Measurements from ENCODE around the gene IPO7.

IPO7 gene

GRCh38 chr11:9470765-9471164 is 86.3 kb downstream of the IPO7 start:
- TF ChIP-seq CTCF (IDR thresholded peaks at IDR 0.05; ENCODE audit: insufficient read depth, low read length, poor library complexity, severe bottlenecking) (no peak), EZH2phosphoT487 (conservative IDR thresholded peaks at IDR 0.05; ENCODE audit: low read length) (no peak)
- Histone ChIP-seq H3K27ac (ENCODE audit: low read depth, low read length) (no peak overlapping the region), H4K20me1 (ENCODE audit: low read depth, low read length) (no peaks in the 10 kb centered on the region), H3K79me2 (ENCODE audit: insufficient read depth, low read length) (peaks cover 27% of the 10 kb centered on the region), H3K36me3 (ENCODE audit: low read length) (peaks cover 8% of the 10 kb centered on the region; the same call in 1 of the 2 replicates), H3K4me3 (ENCODE audit: insufficient read depth, low read length, poor library complexity, severe bottlenecking) (no peak overlapping the region), H3K27me3 (ENCODE audit: low read length) (no peaks in the 10 kb centered on the region), H3K9me2 (replicated peaks; ENCODE audit: insufficient read depth, low read length) (no peaks in the 10 kb centered on the region), H3F3A (ENCODE audit: insufficient read depth) (peaks cover 5% of the 10 kb centered on the region; the same call in 1 of the 2 replicates), H2AFZ (ENCODE audit: low read depth, low read length, severe bottlenecking) (no peak overlapping the region), H3K4me2 (ENCODE audit: low read depth, low read length, poor library complexity, severe bottlenecking) (no peak overlapping the region), H3K9me3 (ENCODE audit: insufficient read depth, low read length) (no peaks in the 10 kb centered on the region), H3K9ac (ENCODE audit: low read length) (no peak overlapping the region)

- peaks cover 5% of the 10 kb centered on the region; the same call in 1 of the 2 replicates for H3F3A ChIP-seq (ENCODE audit: insufficient read depth)
- H3K4me2 ChIP-seq (ENCODE audit: low read depth, low read length, poor library complexity, severe bottlenecking) = no peak overlapping the region
- no peak overlapping the region for H3K27ac ChIP-seq (ENCODE audit: low read depth, low read length)
- H3K79me2 ChIP-seq (ENCODE audit: insufficient read depth, low read length) = peaks cover 11% of the 10 kb centered on the region
- no peaks in the 10 kb centered on the region for H3K9me3 ChIP-seq (ENCODE audit: insufficient read depth, low read length)
- TF ChIP-seq EZH2phosphoT487 (conservative IDR thresholded peaks at IDR 0.05; ENCODE audit: low read length) (no peak), CTCF (IDR thresholded peaks at IDR 0.05; ENCODE audit: insufficient read depth, low read length, poor library complexity, severe bottlenecking) (no peak)
- no peak overlapping the region for H2AFZ ChIP-seq (ENCODE audit: low read depth, low read length, severe bottlenecking)
- H3K4me3 ChIP-seq (ENCODE audit: insufficient read depth, low read length, poor library complexity, severe bottlenecking) = no peak overlapping the region
- no peaks in the 10 kb centered on the region for H3K9me2 ChIP-seq (replicated peaks; ENCODE audit: insufficient read depth, low read length)
- H3K27me3 ChIP-seq (ENCODE audit: low read length) = no peaks in the 10 kb centered on the region
- no peaks in the 10 kb centered on the region for H4K20me1 ChIP-seq (ENCODE audit: low read depth, low read length)
- peaks cover 13% of the 10 kb centered on the region for H3K36me3 ChIP-seq (ENCODE audit: low read length)
- H3K9ac ChIP-seq (ENCODE audit: low read length) = no peak overlapping the region
These were observed 89.0 kb downstream of the IPO7 start for GRCh38 chr11:9473408-9473807.

DNA sequence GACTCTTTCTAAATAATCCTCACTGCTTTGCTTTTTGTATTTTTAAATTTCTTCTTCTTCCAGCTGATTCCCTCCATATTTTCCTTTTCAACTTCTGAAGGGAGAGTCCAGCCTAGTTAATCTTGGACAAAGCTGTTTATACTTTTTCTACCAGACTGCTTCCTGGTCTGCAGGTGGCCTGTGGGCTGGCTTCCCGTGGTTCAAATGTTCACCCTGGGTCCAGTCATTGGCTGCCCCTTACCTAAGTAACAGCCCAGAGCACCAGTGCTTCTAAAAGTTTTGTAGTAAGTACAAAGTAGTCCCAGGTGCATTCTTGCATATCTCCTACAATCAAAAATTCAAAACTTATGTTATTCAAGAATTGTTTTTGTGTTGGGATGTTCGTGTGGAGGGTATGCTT is 95.4 kb downstream of the IPO7 start:
- H2AFZ ChIP-seq (ENCODE audit: low read depth, low read length, severe bottlenecking) = no peak overlapping the region
- peaks cover 25% of the 10 kb centered on the region for H3K36me3 ChIP-seq (ENCODE audit: low read length)
- H3K9me3 ChIP-seq (ENCODE audit: insufficient read depth, low read length) = no peaks in the 10 kb centered on the region
- H3K9ac ChIP-seq (ENCODE audit: low read length) = no peak overlapping the region
- no peaks in the 10 kb centered on the region for H3K27me3 ChIP-seq (ENCODE audit: low read length)
- TF ChIP-seq CTCF (IDR thresholded peaks at IDR 0.05; ENCODE audit: insufficient read depth, low read length, poor library complexity, severe bottlenecking) (no peak), EZH2phosphoT487 (conservative IDR thresholded peaks at IDR 0.05; ENCODE audit: low read length) (no peak)
- H3K9me2 ChIP-seq (replicated peaks; ENCODE audit: insufficient read depth, low read length) = no peaks in the 10 kb centered on the region
- H3K4me2 ChIP-seq (ENCODE audit: low read depth, low read length, poor library complexity, severe bottlenecking) = no peak overlapping the region
- H3F3A ChIP-seq (ENCODE audit: insufficient read depth) = peaks cover 8% of the 10 kb centered on the region
- H3K4me3 ChIP-seq (ENCODE audit: insufficient read depth, low read length, poor library complexity, severe bottlenecking) = no peak overlapping the region
- no peaks in the 10 kb centered on the region for H3K79me2 ChIP-seq (ENCODE audit: insufficient read depth, low read length)
- H4K20me1 ChIP-seq (ENCODE audit: low read depth, low read length) = no peaks in the 10 kb centered on the region
- H3K27ac ChIP-seq (ENCODE audit: low read depth, low read length) = no peak overlapping the region
